H9 (cell line): ENCODE results near the gene LDB3. TPM values are rescaled to one million over a fixed set of nuclear protein-coding genes. Genes with fewer than 3 reads are reported as not detected.
A peak's percentile ranks its signal among the peaks of the same experiment; 100 is the strongest.

Source experiments
- DNase-seq: peaks from one replicate; pipeline ENCODE4 v3.0.0-alpha.2; 2017
- H2AFZ ChIP-seq: one replicate; pipeline ENCODE4 v1.6.1; 2013; ENCODE audit warnings: mild to moderate bottlenecking, low read length, control low read depth, moderate library complexity
- H2AK5ac ChIP-seq: 2 replicates; pipeline ENCODE4 v1.6.1; 2013; ENCODE audit warnings: low read length, control low read depth, mixed read lengths; ENCODE audit not compliant: insufficient read length
- H2BK120ac ChIP-seq: one replicate; pipeline ENCODE4 v1.6.1; 2013; ENCODE audit warnings: low read depth, mild to moderate bottlenecking, low read length, control low read depth, inconsistent platforms; ENCODE audit not compliant: poor library complexity, severe bottlenecking
- H2BK12ac ChIP-seq: 2 replicates; pipeline ENCODE4 v1.6.1; 2013; ENCODE audit warnings: low read length, control low read depth, mixed read lengths, low read depth; ENCODE audit not compliant: insufficient read length
- H2BK15ac ChIP-seq: 2 replicates; pipeline ENCODE4 v1.6.1; 2013; ENCODE audit warnings: low read depth, low read length, control low read depth
- H2BK20ac ChIP-seq: one replicate; pipeline ENCODE4 v1.6.1; 2013; ENCODE audit warnings: low read depth, mild to moderate bottlenecking, low read length, control low read depth, inconsistent platforms; ENCODE audit not compliant: poor library complexity, severe bottlenecking
- H2BK5ac ChIP-seq: 2 replicates; pipeline ENCODE4 v1.6.1; 2013; ENCODE audit warnings: low read length, control low read depth, mixed read lengths; ENCODE audit not compliant: insufficient read length
- H3K14ac ChIP-seq: 2 replicates; pipeline ENCODE4 v1.6.1; 2013; ENCODE audit warnings: low read length, control low read depth; ENCODE audit not compliant: insufficient read depth
- H3K18ac ChIP-seq: 2 replicates; pipeline ENCODE4 v1.6.1; 2013; ENCODE audit warnings: low read depth, mild to moderate bottlenecking, mixed read lengths, low read length, control low read depth; ENCODE audit not compliant: insufficient read length
- H3K23ac ChIP-seq: 2 replicates; pipeline ENCODE4 v1.6.1; 2013; ENCODE audit warnings: low read length, control low read depth, mixed read lengths, low read depth; ENCODE audit not compliant: insufficient read length
- H3K23me2 ChIP-seq: 2 replicates; pipeline ENCODE4 v1.6.1; 2013; ENCODE audit warnings: low read depth, mild to moderate bottlenecking, mixed read lengths, low read length, control low read depth; ENCODE audit not compliant: insufficient read length, poor library complexity, severe bottlenecking
- H3K27ac ChIP-seq: 2 replicates; pipeline ENCODE4 v1.5.1; 2013; ENCODE audit warnings: low read length, control low read depth, mixed read lengths, low read depth; ENCODE audit not compliant: insufficient read length
- H3K27me3 ChIP-seq: 2 replicates; pipeline ENCODE4 v1.6.1; 2013; ENCODE audit warnings: low read length, control low read depth, inconsistent platforms; ENCODE audit not compliant: insufficient read depth
- H3K4ac ChIP-seq: 2 replicates; pipeline ENCODE4 v1.6.1; 2013; ENCODE audit warnings: low read depth, mild to moderate bottlenecking, control low read depth, inconsistent platforms, low read length, moderate library complexity
- H3K4me1 ChIP-seq: 2 replicates; pipeline ENCODE4 v1.6.1; 2013; ENCODE audit warnings: low read length, control low read depth, inconsistent platforms; ENCODE audit not compliant: insufficient read depth
- H3K4me2 ChIP-seq: 2 replicates; pipeline ENCODE4 v1.6.1; 2013; ENCODE audit warnings: low read length, control low read depth, mixed read lengths; ENCODE audit not compliant: insufficient read length, insufficient read depth
- H3K56ac ChIP-seq: 2 replicates; pipeline ENCODE4 v1.6.1; 2013; ENCODE audit warnings: low read depth, mild to moderate bottlenecking, mixed read lengths, low read length, control low read depth; ENCODE audit not compliant: insufficient read length
- H3K79me1 ChIP-seq: 2 replicates; pipeline ENCODE4 v1.6.1; 2013; ENCODE audit warnings: low read depth, mild to moderate bottlenecking, moderate library complexity, low read length, control low read depth, inconsistent platforms; ENCODE audit not compliant: insufficient read depth, poor library complexity, severe bottlenecking
- H3K79me2 ChIP-seq: 2 replicates; pipeline ENCODE4 v1.6.1; 2013; ENCODE audit warnings: low read length, control low read depth, inconsistent platforms; ENCODE audit not compliant: insufficient read depth
- H3K9ac ChIP-seq: 2 replicates; pipeline ENCODE4 v1.6.1; 2013; ENCODE audit warnings: low read length, control low read depth, mixed read lengths; ENCODE audit not compliant: insufficient read length; ENCODE audit errors: extremely low read depth
- H3K9me3 ChIP-seq: one replicate; pipeline ENCODE4 v1.6.1; 2013; ENCODE audit warnings: low read depth, low read length, inconsistent platforms; ENCODE audit not compliant: control insufficient read depth
- H3T11ph ChIP-seq: one replicate; pipeline ENCODE4 v1.6.1; 2013; ENCODE audit warnings: mild to moderate bottlenecking, low read length, control low read depth, inconsistent platforms
- H4K20me1 ChIP-seq: one replicate; pipeline ENCODE4 v1.6.1; 2013; ENCODE audit not compliant: control insufficient read depth, insufficient read length, insufficient read depth
- H4K5ac ChIP-seq: 2 replicates; pipeline ENCODE4 v1.6.1; 2013; ENCODE audit warnings: low read depth, mild to moderate bottlenecking, mixed read lengths, low read length, control low read depth; ENCODE audit not compliant: insufficient read length
- H4K8ac ChIP-seq: replicated peaks from 2 replicates; pipeline ENCODE4 v1.6.1; 2013; ENCODE audit warnings: low read length, control low read depth, mixed read lengths, low read depth; ENCODE audit not compliant: insufficient read length
- H4K91ac ChIP-seq: 2 replicates; pipeline ENCODE4 v1.6.1; 2013; ENCODE audit warnings: low read depth, mild to moderate bottlenecking, moderate library complexity, mixed read lengths, low read length, control low read depth; ENCODE audit not compliant: insufficient read length
- H3K27ac Mint-ChIP-seq, 3 experiments: 2 replicates in 2 of 3; 3 replicates in 1 of 3; pipeline ENCODE4 v1.8.0; 2020 to 2021; ENCODE audit warnings: mixed read lengths in 3 of 3, mild to moderate bottlenecking in 1 of 3, moderate library complexity in 1 of 3
- H3K27me3 Mint-ChIP-seq: 2 replicates; pipeline ENCODE4 v1.8.0; 2021; ENCODE audit warnings: low read depth, mild to moderate bottlenecking, moderate library complexity, mixed read lengths
- H3K36me3 Mint-ChIP-seq, 3 experiments: 2 replicates in 2 of 3; 3 replicates in 1 of 3; pipeline ENCODE4 v1.8.0; 2020 to 2021; ENCODE audit warnings: low read depth in 3 of 3, mixed read lengths in 3 of 3; ENCODE audit not compliant: insufficient read depth in 1 of 3
- H3K4me1 Mint-ChIP-seq, 2 experiments: 2 replicates each; pipeline ENCODE4 v1.8.0; 2020; ENCODE audit warnings: mixed read lengths in 2 of 2
- H3K4me3 Mint-ChIP-seq, 2 experiments: 2 replicates in 1 of 2; 3 replicates in 1 of 2; pipeline ENCODE4 v1.8.0; 2020 to 2021; ENCODE audit warnings: mild to moderate bottlenecking in 2 of 2, mixed read lengths in 2 of 2, moderate library complexity in 1 of 2
- H3K9me3 Mint-ChIP-seq, 2 experiments: 2 replicates in 1 of 2; 3 replicates in 1 of 2; pipeline ENCODE4 v1.8.0; 2020; ENCODE audit warnings: mild to moderate bottlenecking in 2 of 2, mixed read lengths in 2 of 2, moderate library complexity in 1 of 2
- CTCF ChIP-seq: fragments of 200-600 bp; sonication (generic); conservative IDR thresholded peaks from 3 replicates; pipeline ENCODE4 v1.8.0; 2021; ENCODE audit warnings: antibody characterized with exemption, mild to moderate bottlenecking
- WGBS: extraction: QIAGEN DNeasy Blood & Tissue Kit; methylation state at CpG from one replicate; pipeline ENCODE4 v1.1.7; 2013; ENCODE audit warnings: missing lambda C conversion rate, low lambda C conversion rate, mixed read lengths; ENCODE audit not compliant: insufficient read length; ENCODE audit errors: extremely low coverage; 5-methylcytosine and 5-hydroxymethylcytosine counted together
- total RNA-seq: library from RNA; stranded (reverse); gene quantifications from 2 replicates; pipeline ENCODE4 v1.2.1, GENCODE V29; 2021

The LDB3 gene
- total RNA-seq, 1 experiment from 2014 or later = 0.17 TPM

- Histone ChIP-seq H3K27ac (no peak overlapping the region), H3K23ac (no peak overlapping the region), H3K18ac (no peak overlapping the region), H2BK5ac (no peak overlapping the region), H4K8ac (no peak overlapping the region), H3K56ac (no peak overlapping the region), H3K14ac (no peak overlapping the region), H3K27me3 (no peaks in the 10 kb centered on the region), H2AFZ (no peak overlapping the region), H3K79me2 (peaks cover 68% of the 10 kb centered on the region), H2BK15ac (no peak overlapping the region), H2BK20ac (no peak overlapping the region), H2AK5ac (no peak overlapping the region), H3K9me3 (no peaks in the 10 kb centered on the region), H3K23me2 (no peaks in the 10 kb centered on the region), H4K20me1 (peaks cover 2% of the 10 kb centered on the region), H2BK12ac (no peak overlapping the region), H3K4ac (no peak overlapping the region), H4K5ac (no peak overlapping the region), H4K91ac (no peak overlapping the region), H3K4me2 (no peak overlapping the region), H3K4me1 (peaks cover 15% of the 10 kb centered on the region; the same call in 1 of the 2 replicates), H2BK120ac (no peak overlapping the region), H3K9ac (no peak overlapping the region), H3K79me1 (peaks cover 5% of the 10 kb centered on the region), H3T11ph (no peak overlapping the region)
- H3K36me3 Mint-ChIP-seq = peaks cover 2 to 6% (median 4%) of the 10 kb centered on the region in 3 experiments; a peak in 5 of 7 replicates
- no peak for TF ChIP-seq CTCF
- WGBS = no CpG with 5 or more reads among the region's 4 CpGs
- peaks cover 20 to 25% of the 10 kb centered on the region in 2 experiments for H3K4me1 Mint-ChIP-seq
- DNase-seq = no peak
- H3K9me3 Mint-ChIP-seq = no peaks in the 10 kb centered on the region
- no peaks in the 10 kb centered on the region for H3K27me3 Mint-ChIP-seq
- peak overlapping the region; percentile 17 to 86 (median 56); a peak in 5 of 7 replicates for H3K27ac Mint-ChIP-seq
- no peak overlapping the region; a peak in 1 of 5 replicates for H3K4me3 Mint-ChIP-seq
Observed at GRCh38 chr10:86785037-86785436, 116.7 kb downstream of the LDB3 start.

Other genes with a start within 250 kb of the LDB3 start
- 57.3 and 61.4 TPM in 2 replicates for gene WAPL, start 146.7 kb upstream of the LDB3 start, total RNA-seq
- not detected in 2 replicates for gene OPN4, start 14.0 kb upstream of the LDB3 start, total RNA-seq
- gene BMPR1A, start 88.1 kb downstream of the LDB3 start, total RNA-seq = 138 and 145 TPM in 2 replicates